ENCODE data around the gene DAB1.
"Not testable (repeated sequence)": the region's sequence is repeated elsewhere in the genome, so short reads cannot be mapped to it uniquely, and the experiment has no call there.

Gene DAB1

DNA sequence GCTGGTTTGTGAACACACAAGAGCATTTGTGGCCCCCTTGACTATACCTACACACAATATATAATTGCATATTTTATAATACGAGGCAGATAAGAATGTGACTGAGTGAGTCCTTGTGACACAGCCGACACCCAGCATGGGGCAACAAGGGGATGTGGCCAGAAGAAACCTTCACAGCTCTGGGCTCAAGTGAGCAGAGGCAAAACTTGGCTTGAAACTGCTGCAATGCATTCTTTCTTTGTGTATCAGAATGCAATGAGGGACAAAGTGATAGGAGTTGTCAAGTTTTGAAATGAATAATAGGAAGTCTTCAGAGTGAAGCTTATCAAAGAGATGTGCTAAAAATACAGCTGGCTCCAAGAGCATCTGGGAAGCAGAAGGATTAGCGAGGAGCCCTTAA lies 334.0 kb downstream of the DAB1 start:
- TF ChIP-seq CTCF (IDR thresholded peaks at IDR 0.05; ENCODE audit: control insufficient read depth, extremely low read depth, insufficient read depth): no peak
- DNase-seq (ENCODE audit: low read depth): no peak
- no peak overlapping the region for H3K4me3 ChIP-seq (ENCODE audit: low read depth, low read length)

GRCh38 chr1:57089221-57089620 lies 334.6 kb downstream of the DAB1 start:
- no peak for DNase-seq (ENCODE audit: low read depth)
- no peak for TF ChIP-seq CTCF (IDR thresholded peaks at IDR 0.05; ENCODE audit: control insufficient read depth, extremely low read depth, insufficient read depth)
- no peak overlapping the region for H3K4me3 ChIP-seq (ENCODE audit: low read depth, low read length)

- H3K4me3 ChIP-seq (ENCODE audit: low read depth, low read length): no peak overlapping the region
- TF ChIP-seq CTCF (IDR thresholded peaks at IDR 0.05; ENCODE audit: control insufficient read depth, extremely low read depth, insufficient read depth): no peak
- DNase-seq (ENCODE audit: low read depth): no peak
Measured at GRCh38 chr1:57088653-57089052, 335.2 kb downstream of the DAB1 start.

- not testable (repeated sequence) for H3K4me3 ChIP-seq (ENCODE audit: low read depth, low read length); DNase-seq (ENCODE audit: low read depth)
Measured at GRCh38 chr1:57087660-57088059, 336.2 kb downstream of the DAB1 start.

- DNase-seq (ENCODE audit: low read depth): no peak
- H3K4me3 ChIP-seq (ENCODE audit: low read depth, low read length): no peak overlapping the region
- TF ChIP-seq CTCF (IDR thresholded peaks at IDR 0.05; ENCODE audit: control insufficient read depth, extremely low read depth, insufficient read depth): no peak
Measured at GRCh38 chr1:57086154-57086553, 337.7 kb downstream of the DAB1 start.

- H3K4me3 ChIP-seq (ENCODE audit: low read depth, low read length): no peak overlapping the region
- no peak for TF ChIP-seq CTCF (IDR thresholded peaks at IDR 0.05; ENCODE audit: control insufficient read depth, extremely low read depth, insufficient read depth)
- DNase-seq (ENCODE audit: low read depth): no peak
Measured at GRCh38 chr1:57084701-57085100, 339.2 kb downstream of the DAB1 start.

GRCh38 chr1:57082711-57083439 lies 341.0 kb downstream of the DAB1 start:
- no peak overlapping the region for H3K4me3 ChIP-seq (ENCODE audit: low read depth, low read length)
- no peak for TF ChIP-seq CTCF (IDR thresholded peaks at IDR 0.05; ENCODE audit: control insufficient read depth, extremely low read depth, insufficient read depth)
- no peak for DNase-seq (ENCODE audit: low read depth)

Measured in LNCaP clone FGC (cell line).